ENCODE measurements around the gene CLDN25.

GRCh38 chr11:113818426-113818825 is 38.8 kb downstream of the CLDN25 start:
- TF ChIP-seq, protein P1, sequence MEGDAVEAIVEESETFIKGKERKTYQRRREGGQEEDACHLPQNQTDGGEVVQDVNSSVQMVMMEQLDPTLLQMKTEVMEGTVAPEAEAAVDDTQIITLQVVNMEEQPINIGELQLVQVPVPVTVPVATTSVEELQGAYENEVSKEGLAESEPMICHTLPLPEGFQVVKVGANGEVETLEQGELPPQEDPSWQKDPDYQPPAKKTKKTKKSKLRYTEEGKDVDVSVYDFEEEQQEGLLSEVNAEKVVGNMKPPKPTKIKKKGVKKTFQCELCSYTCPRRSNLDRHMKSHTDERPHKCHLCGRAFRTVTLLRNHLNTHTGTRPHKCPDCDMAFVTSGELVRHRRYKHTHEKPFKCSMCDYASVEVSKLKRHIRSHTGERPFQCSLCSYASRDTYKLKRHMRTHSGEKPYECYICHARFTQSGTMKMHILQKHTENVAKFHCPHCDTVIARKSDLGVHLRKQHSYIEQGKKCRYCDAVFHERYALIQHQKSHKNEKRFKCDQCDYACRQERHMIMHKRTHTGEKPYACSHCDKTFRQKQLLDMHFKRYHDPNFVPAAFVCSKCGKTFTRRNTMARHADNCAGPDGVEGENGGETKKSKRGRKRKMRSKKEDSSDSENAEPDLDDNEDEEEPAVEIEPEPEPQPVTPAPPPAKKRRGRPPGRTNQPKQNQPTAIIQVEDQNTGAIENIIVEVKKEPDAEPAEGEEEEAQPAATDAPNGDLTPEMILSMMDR (IDR thresholded peaks at IDR 0.05 in 2 of 3, conservative IDR thresholded peaks at IDR 0.05 in 1 of 3; ENCODE audit: borderline replicate concordance in 1 of 3, insufficient read depth in 1 of 3, low read depth in 2 of 3, low read length in 2 of 3): no peak
- TF ChIP-seq ZFX (IDR thresholded peaks at IDR 0.05): no peak
- TF ChIP-seq POLR2A (IDR thresholded peaks at IDR 0.05; ENCODE audit: borderline replicate concordance, extremely low read depth, insufficient read depth, insufficient read length): no peak
- no peak for TF ChIP-seq CEBPB (IDR thresholded peaks at IDR 0.05; ENCODE audit: low read depth)
- no peak for TF ChIP-seq EZH2phosphoT487 (IDR thresholded peaks at IDR 0.05; ENCODE audit: borderline replicate concordance)
- no peak for TF ChIP-seq EZH2 (IDR thresholded peaks at IDR 0.05)
